Astrocyte of the cerebellum (primary cell): ENCODE results near the gene AFF4.

Source experiments
- DNase-seq: peaks from one replicate; pipeline ENCODE4 v3.0.0-alpha.2; 2011; ENCODE audit warnings: low read depth
- H3K4me3 ChIP-seq: 2 replicates; pipeline ENCODE4 v1.5.1; 2011; ENCODE audit warnings: mild to moderate bottlenecking, low read depth, low read length, moderate library complexity
- in situ Hi-C: cut with HindIII; loops from 2 replicates; pipeline ENCODE4 v1.10.0; 2017; ENCODE audit warnings: low sequenced_read_pairs
- TF ChIP-seq, protein P1 (sequence below): IDR thresholded peaks from 2 replicates; pipeline ENCODE4 v1.5.1; 2012; ENCODE audit warnings: low read length, low read depth, moderate library complexity, mild to moderate bottlenecking; ENCODE audit errors: missing control alignments

AFF4 gene

DNA sequence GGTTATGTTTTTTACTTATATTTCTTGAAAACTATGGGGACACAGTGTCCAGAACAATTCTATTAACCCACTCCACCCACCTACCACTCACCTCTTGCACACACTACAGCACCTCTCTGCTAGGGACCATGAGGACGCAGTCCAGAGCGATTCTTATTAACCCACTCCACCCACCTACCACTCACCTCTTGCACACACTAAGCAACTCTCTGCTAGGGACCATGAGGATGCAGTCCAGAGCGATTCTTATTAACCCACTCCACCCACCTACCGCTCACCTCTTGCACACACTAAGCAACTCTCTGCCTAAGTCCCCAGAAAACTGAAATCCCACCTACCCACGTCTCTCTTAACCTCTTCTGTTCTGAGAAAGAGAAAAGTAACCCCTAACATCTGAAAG is 130.8 kb downstream of the AFF4 start:
- no peak overlapping the region for H3K4me3 ChIP-seq
- no peak for DNase-seq
- TF ChIP-seq, protein P1, sequence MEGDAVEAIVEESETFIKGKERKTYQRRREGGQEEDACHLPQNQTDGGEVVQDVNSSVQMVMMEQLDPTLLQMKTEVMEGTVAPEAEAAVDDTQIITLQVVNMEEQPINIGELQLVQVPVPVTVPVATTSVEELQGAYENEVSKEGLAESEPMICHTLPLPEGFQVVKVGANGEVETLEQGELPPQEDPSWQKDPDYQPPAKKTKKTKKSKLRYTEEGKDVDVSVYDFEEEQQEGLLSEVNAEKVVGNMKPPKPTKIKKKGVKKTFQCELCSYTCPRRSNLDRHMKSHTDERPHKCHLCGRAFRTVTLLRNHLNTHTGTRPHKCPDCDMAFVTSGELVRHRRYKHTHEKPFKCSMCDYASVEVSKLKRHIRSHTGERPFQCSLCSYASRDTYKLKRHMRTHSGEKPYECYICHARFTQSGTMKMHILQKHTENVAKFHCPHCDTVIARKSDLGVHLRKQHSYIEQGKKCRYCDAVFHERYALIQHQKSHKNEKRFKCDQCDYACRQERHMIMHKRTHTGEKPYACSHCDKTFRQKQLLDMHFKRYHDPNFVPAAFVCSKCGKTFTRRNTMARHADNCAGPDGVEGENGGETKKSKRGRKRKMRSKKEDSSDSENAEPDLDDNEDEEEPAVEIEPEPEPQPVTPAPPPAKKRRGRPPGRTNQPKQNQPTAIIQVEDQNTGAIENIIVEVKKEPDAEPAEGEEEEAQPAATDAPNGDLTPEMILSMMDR: no peak
- in situ Hi-C loops: no loop called here

DNA sequence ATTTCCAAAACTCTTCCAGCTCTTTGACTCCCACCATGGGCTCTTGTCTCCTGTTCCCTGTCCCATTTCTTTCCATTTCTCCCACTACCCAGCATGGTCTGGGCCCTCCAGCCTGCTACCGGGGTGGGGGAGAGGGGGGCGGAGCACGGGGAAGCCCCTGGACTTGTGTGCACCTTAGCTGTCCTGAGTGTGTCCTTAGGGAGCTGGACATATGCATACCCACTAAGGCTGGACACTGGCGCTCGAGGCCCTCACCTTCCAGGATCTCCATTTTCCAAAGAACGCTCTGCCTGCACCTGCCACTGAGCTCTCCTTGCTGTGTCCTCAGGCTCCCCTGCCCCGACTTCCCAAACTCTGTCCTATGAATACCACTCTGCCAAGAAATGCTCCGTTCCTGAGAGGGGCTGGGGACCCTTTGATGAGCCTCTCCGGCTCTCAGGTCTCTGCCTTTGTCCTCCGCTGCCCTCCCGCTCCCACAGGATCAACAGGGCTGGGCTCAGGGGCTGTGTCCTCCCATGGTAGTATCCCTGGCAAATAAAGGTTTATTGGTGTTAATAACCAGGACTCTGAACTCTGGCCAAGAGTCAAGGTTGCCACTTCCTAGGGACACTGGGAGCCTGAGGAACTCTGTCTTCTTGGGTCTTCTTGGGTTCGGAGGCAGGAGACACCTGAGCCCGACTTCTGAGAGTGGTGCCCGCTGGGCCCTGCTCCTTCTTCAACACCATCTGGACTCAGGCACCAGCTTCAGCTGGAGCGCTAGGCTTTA is 132.2 kb downstream of the AFF4 start:
- peak overlapping the region; percentile 50 for H3K4me3 ChIP-seq
- DNase-seq: no peak
- TF ChIP-seq, protein P1: no peak
- in situ Hi-C loops: no loop called here

DNA sequence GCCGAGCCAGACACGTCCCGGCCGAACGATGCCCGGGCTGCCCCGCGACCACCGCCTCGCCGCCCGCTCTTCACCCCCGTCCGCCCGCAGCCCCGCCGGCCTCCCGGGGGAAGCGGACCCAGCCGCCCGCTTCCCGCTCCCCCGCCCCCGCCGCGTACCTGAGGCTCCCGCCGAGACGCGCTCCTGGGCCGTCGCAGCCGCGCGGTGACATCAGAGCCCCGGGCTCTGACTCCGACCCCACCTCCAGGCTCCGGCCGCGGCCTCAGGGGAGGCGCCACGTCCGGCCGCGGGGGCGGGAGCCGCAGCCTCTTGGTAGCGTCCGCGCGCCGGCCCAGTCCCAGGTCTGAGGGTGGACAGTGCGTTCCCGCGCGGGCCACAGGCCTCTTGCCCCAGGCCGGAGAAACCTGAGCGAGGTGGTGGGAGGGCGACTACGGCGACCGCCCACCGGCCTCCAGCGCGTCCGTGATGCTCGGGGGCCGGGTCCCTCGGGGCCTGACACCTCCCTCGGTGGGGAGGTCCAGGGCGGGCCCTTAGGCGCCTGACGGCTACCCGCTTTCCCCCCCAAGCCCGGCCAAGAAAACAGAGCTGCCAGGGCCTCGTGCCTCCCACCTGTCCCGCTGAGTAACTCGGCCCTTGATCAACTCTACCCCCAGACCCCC is 132.9 kb downstream of the AFF4 start, which contains the start of gene SHROOM1:
TSS of gene SHROOM1 (minus strand) at position 212 of the 659 bp plus-strand sequence. CDS start 4,507 bp downstream, outside the sequence.
- DNase-seq: no peak
- in situ Hi-C loops: no loop called here
- TF ChIP-seq, protein P1: no peak
- peak within 1 kb of the TSS; percentile 50 for H3K4me3 ChIP-seq

DNA sequence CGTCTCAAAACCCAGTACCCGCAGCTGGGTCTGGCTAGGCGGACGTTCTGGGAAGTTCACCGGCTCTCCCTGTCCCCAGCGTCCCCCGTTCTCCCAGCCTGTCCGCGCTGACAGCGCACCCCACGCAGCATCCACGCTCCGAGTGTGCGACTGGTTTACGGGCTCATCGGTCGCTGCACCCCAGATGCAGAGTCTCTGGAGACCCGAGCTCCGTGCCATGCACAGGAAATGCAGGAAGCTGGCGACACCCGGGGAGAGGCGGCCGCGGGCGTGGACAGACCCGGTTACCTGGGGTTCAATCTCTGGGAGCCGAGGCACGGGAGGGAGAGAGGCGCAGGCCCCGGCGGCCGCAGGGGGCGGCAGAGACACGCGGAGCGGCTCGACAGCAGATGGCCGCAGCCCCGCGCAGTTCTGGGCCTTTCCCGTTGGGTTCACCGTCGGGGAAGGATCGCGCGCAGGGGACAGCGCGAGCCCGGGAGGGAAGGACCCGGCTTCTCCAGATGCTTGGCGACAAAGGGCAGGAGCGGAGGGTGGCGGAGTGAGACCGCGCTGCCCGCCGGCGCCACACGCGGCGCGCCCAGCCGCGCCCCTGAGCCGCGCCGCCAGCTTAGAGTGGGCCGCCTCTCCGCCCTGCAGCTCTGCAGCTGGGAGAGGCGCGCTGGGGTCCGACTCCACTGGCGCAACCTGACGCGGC is 133.5 kb downstream of the AFF4 start:
- peak overlapping the region; percentile 50 for H3K4me3 ChIP-seq
- in situ Hi-C loops: no loop called here
- TF ChIP-seq, protein P1: peak; percentile 84
- no peak for DNase-seq

DNA sequence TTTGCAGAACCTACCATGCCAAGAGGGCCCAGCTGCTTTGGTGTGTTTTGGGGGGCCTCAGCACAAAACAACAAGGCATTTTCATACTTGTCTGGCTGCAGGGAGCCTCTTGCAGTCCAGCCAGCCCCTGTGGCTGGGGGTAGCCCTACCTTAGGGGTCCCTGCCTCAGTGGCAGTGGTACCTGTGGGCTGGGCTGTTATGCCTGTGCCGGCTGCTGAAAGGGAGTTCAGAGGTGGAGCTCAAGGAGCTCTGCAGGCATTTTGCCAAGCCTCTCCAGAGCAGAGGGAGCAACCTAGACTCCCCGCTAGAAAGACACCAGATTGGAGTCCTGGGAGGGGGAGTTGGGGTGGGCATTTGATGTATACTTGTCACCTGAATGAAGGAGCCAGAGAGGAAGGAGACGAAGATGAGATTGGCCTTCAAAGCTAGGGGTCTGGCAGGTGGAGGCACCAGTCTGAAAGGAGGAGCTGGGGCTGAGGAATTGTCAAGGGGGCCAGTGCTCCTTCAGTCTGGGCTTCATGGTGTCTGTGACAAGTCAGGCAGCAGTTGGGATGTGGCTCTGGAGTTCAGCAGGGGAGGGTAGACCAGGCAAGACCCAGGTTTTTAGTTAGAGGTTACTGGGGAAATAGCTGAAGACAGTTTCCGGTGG is 134.5 kb downstream of the AFF4 start:
- TF ChIP-seq, protein P1: no peak
- in situ Hi-C loops: no loop called here
- no peak for DNase-seq
- no peak overlapping the region for H3K4me3 ChIP-seq
